ENCODE results near the gene CCND2. TPM values are rescaled to one million over a fixed set of nuclear protein-coding genes. Genes with fewer than 3 reads are reported as not detected.
A peak's percentile ranks its signal among the peaks of the same experiment; 100 is the strongest.

The CCND2 gene
- polyA plus RNA-seq, 1 donor from 2014 or later = 16.9 TPM

GRCh38 chr12:4307593-4308333 is 34.2 kb downstream of the CCND2 start:
- Histone ChIP-seq H3K9me3 (ENCODE audit: low read length) (no peaks in the 10 kb centered on the region), H4K20me1 (ENCODE audit: insufficient read depth) (no peaks in the 10 kb centered on the region), H3K27me3 (ENCODE audit: insufficient read depth, low read depth, low read length) (no peaks in the 10 kb centered on the region), H3K36me3 (ENCODE audit: insufficient read depth, low read length) (no peaks in the 10 kb centered on the region), H3K79me2 (replicated peaks; ENCODE audit: insufficient read depth, low read length) (no peaks in the 10 kb centered on the region), H3K9ac (ENCODE audit: low read length) (peak overlapping the region; percentile 4), H2AFZ (ENCODE audit: low read depth, low read length) (peak overlapping the region; percentile 46), H3F3A (ENCODE audit: insufficient read depth, low read length, poor library complexity, severe bottlenecking) (peaks cover 6% of the 10 kb centered on the region), H3K4me3 (ENCODE audit: low read length) (peak overlapping the region; percentile 40), H3K9me2 (ENCODE audit: insufficient read depth, low read length) (no peaks in the 10 kb centered on the region), H3K4me2 (ENCODE audit: low read length) (peak overlapping the region; percentile 26), H3K27ac (ENCODE audit: low read length) (peak overlapping the region; percentile 23)
- TF ChIP-seq, protein P1, sequence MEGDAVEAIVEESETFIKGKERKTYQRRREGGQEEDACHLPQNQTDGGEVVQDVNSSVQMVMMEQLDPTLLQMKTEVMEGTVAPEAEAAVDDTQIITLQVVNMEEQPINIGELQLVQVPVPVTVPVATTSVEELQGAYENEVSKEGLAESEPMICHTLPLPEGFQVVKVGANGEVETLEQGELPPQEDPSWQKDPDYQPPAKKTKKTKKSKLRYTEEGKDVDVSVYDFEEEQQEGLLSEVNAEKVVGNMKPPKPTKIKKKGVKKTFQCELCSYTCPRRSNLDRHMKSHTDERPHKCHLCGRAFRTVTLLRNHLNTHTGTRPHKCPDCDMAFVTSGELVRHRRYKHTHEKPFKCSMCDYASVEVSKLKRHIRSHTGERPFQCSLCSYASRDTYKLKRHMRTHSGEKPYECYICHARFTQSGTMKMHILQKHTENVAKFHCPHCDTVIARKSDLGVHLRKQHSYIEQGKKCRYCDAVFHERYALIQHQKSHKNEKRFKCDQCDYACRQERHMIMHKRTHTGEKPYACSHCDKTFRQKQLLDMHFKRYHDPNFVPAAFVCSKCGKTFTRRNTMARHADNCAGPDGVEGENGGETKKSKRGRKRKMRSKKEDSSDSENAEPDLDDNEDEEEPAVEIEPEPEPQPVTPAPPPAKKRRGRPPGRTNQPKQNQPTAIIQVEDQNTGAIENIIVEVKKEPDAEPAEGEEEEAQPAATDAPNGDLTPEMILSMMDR (IDR thresholded peaks at IDR 0.05; ENCODE audit: poor library complexity, severe bottlenecking) = peak; percentile 88
- TF ChIP-seq RAD21 (conservative IDR thresholded peaks at IDR 0.05) (peak; percentile 83), EZH2 (IDR thresholded peaks at IDR 0.05; ENCODE audit: borderline replicate concordance, insufficient read depth, low read length, poor library complexity, severe bottlenecking) (no peak), SMC3 (conservative IDR thresholded peaks at IDR 0.05; ENCODE audit: poor library complexity) (peak; percentile 82), EP300 (conservative IDR thresholded peaks at IDR 0.05; ENCODE audit: poor library complexity, severe bottlenecking) (no peak), TAF1 (IDR thresholded peaks at IDR 0.05; ENCODE audit: low read depth) (no peak)
- TF ChIP-seq, protein P2, sequence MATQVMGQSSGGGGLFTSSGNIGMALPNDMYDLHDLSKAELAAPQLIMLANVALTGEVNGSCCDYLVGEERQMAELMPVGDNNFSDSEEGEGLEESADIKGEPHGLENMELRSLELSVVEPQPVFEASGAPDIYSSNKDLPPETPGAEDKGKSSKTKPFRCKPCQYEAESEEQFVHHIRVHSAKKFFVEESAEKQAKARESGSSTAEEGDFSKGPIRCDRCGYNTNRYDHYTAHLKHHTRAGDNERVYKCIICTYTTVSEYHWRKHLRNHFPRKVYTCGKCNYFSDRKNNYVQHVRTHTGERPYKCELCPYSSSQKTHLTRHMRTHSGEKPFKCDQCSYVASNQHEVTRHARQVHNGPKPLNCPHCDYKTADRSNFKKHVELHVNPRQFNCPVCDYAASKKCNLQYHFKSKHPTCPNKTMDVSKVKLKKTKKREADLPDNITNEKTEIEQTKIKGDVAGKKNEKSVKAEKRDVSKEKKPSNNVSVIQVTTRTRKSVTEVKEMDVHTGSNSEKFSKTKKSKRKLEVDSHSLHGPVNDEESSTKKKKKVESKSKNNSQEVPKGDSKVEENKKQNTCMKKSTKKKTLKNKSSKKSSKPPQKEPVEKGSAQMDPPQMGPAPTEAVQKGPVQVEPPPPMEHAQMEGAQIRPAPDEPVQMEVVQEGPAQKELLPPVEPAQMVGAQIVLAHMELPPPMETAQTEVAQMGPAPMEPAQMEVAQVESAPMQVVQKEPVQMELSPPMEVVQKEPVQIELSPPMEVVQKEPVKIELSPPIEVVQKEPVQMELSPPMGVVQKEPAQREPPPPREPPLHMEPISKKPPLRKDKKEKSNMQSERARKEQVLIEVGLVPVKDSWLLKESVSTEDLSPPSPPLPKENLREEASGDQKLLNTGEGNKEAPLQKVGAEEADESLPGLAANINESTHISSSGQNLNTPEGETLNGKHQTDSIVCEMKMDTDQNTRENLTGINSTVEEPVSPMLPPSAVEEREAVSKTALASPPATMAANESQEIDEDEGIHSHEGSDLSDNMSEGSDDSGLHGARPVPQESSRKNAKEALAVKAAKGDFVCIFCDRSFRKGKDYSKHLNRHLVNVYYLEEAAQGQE (IDR thresholded peaks at IDR 0.05; ENCODE audit: borderline replicate concordance) = no peak

- Histone ChIP-seq H3K36me3 (ENCODE audit: insufficient read depth, low read length) (no peaks in the 10 kb centered on the region), H2AFZ (ENCODE audit: low read depth, low read length) (peak overlapping the region; percentile 46), H3F3A (ENCODE audit: insufficient read depth, low read length, poor library complexity, severe bottlenecking) (peaks cover 6% of the 10 kb centered on the region), H3K4me3 (ENCODE audit: low read length) (peak overlapping the region; percentile 40), H3K27ac (ENCODE audit: low read length) (peak overlapping the region; percentile 23), H3K9me3 (ENCODE audit: low read length) (no peaks in the 10 kb centered on the region), H3K4me2 (ENCODE audit: low read length) (no peak overlapping the region), H3K9me2 (ENCODE audit: insufficient read depth, low read length) (no peaks in the 10 kb centered on the region), H4K20me1 (ENCODE audit: insufficient read depth) (no peaks in the 10 kb centered on the region), H3K79me2 (replicated peaks; ENCODE audit: insufficient read depth, low read length) (no peaks in the 10 kb centered on the region), H3K27me3 (ENCODE audit: insufficient read depth, low read depth, low read length) (no peaks in the 10 kb centered on the region), H3K9ac (ENCODE audit: low read length) (peak overlapping the region; percentile 4)
- no peak for TF ChIP-seq RAD21 (conservative IDR thresholded peaks at IDR 0.05)
- TF ChIP-seq MXI1 (conservative IDR thresholded peaks at IDR 0.05; ENCODE audit: poor library complexity, severe bottlenecking) = no peak
- no peak for TF ChIP-seq EZH2 (IDR thresholded peaks at IDR 0.05; ENCODE audit: borderline replicate concordance, insufficient read depth, low read length, poor library complexity, severe bottlenecking)
- TF ChIP-seq, protein P2 (IDR thresholded peaks at IDR 0.05; ENCODE audit: borderline replicate concordance) = no peak
- TF ChIP-seq, protein P1 (IDR thresholded peaks at IDR 0.05; ENCODE audit: poor library complexity, severe bottlenecking) = no peak
- TF ChIP-seq POLR2AphosphoS5 (IDR thresholded peaks at IDR 0.05) = no peak
- no peak for TF ChIP-seq SMC3 (conservative IDR thresholded peaks at IDR 0.05; ENCODE audit: poor library complexity)
Measured at GRCh38 chr12:4308334-4308950, 34.9 kb downstream of the CCND2 start.

All from neural cell (in vitro differentiated cells).